Caco-2 (cell line): ENCODE measurements around the gene B3GALT4. TPM values are rescaled to one million over a fixed set of nuclear protein-coding genes. Genes with fewer than 3 reads are reported as not detected.

Experiments used
- BruUV-seq: library from RNA; stranded (reverse); fragments of 400-500 nt; replicated peaks from 2 replicates; lab custom pipeline; 2021; lab: Mats Ljungman, UMichigan
- CTCF ChIA-PET: fragments of 300-600 bp; sonication (Branson Sonifier 250); formaldehyde crosslinking; loops from one replicate; lab custom pipeline; 2022; ENCODE audit warnings: antibody characterized with exemption; lab: Charles Lee
- POLR2A ChIA-PET: fragments of 300-600 bp; sonication (Branson Sonifier 250); formaldehyde crosslinking; loops from one replicate; lab custom pipeline; 2022; ENCODE audit warnings: antibody characterized with exemption; lab: Charles Lee
- DNase-seq, 2 experiments: peaks; one replicate each; pipeline versions ENCODE4 v3.0.0 to v3.0.0-alpha.2; 2020 to 2022
- H3K27me3 ChIP-seq: replicated peaks from 2 replicates; pipeline ENCODE4 v1.6.0; 2011; ENCODE audit warnings: low read length; ENCODE audit not compliant: control insufficient read depth, insufficient read depth
- H3K36me3 ChIP-seq: 2 replicates; pipeline ENCODE4 v1.5.1; 2011; ENCODE audit warnings: low read length; ENCODE audit not compliant: control insufficient read depth, insufficient read depth
- H3K4me1 ChIP-seq: fragments of 250-450 bp; sonication (Bioruptor Pico); 2 replicates; pipeline ENCODE4 v1.5.1; 2020; ENCODE audit warnings: mild to moderate bottlenecking
- H3K4me3 ChIP-seq: 2 replicates; pipeline ENCODE4 v1.5.1; 2011; ENCODE audit warnings: low read depth, mild to moderate bottlenecking, control low read depth, low read length
- H3K9me3 ChIP-seq: fragments of 250-450 bp; sonication (Bioruptor Pico); 2 replicates; pipeline ENCODE4 v1.5.1; 2020; ENCODE audit warnings: mild to moderate bottlenecking, moderate library complexity
- H3K27ac Mint-ChIP-seq: one replicate; pipeline ENCODE4 v1.8.0; 2022; ENCODE audit warnings: mixed read lengths; ENCODE audit not compliant: unreplicated experiment
- H3K27me3 Mint-ChIP-seq: one replicate; pipeline ENCODE4 v1.8.0; 2022; ENCODE audit warnings: mixed read lengths; ENCODE audit not compliant: insufficient read depth, unreplicated experiment
- H3K36me3 Mint-ChIP-seq: one replicate; pipeline ENCODE4 v1.8.0; 2022; ENCODE audit warnings: mild to moderate bottlenecking, mixed read lengths; ENCODE audit not compliant: insufficient read depth, unreplicated experiment
- H3K4me1 Mint-ChIP-seq: one replicate; pipeline ENCODE4 v1.8.0; 2022; ENCODE audit warnings: low read depth, mixed read lengths; ENCODE audit not compliant: unreplicated experiment
- H3K4me3 Mint-ChIP-seq: one replicate; pipeline ENCODE4 v1.8.0; 2022; ENCODE audit warnings: mild to moderate bottlenecking, moderate library complexity, mixed read lengths; ENCODE audit not compliant: unreplicated experiment
- H3K9me3 Mint-ChIP-seq: one replicate; pipeline ENCODE4 v1.8.0; 2022; ENCODE audit warnings: mixed read lengths; ENCODE audit not compliant: unreplicated experiment
- CTCF ChIP-seq, 2 experiments: fragments of 200-600 bp in 1 of 2; IDR thresholded peaks; 1 replicate in 1 of 2; 2 replicates in 1 of 2; pipeline versions ENCODE4 v1.5.1 to v1.8.0; 2011 to 2022; ENCODE audit warnings: antibody characterized with exemption in 1 of 2, control low read depth in 1 of 2, inconsistent platforms in 1 of 2, low read depth in 1 of 2, low read length in 1 of 2, mild to moderate bottlenecking in 1 of 2, moderate library complexity in 1 of 2; ENCODE audit not compliant: insufficient read depth in 1 of 2, severe bottlenecking in 1 of 2, unreplicated experiment in 1 of 2
- intact Hi-C: fragments of 100-400 bp; cut with micrococcal nuclease; formaldehyde crosslinking; loops from one replicate; pipeline ENCODE4 v1.10.0; 2022; ENCODE audit not compliant: unreplicated experiment
- total RNA-seq: library from RNA; stranded (reverse); gene quantifications from 2 replicates; pipeline ENCODE4 v1.2.3, GENCODE V29; 2022

The B3GALT4 gene
- total RNA-seq, 1 experiment from 2014 or later = 0.34 TPM

- POLR2A ChIA-PET = interaction anchor here (0.5 to 2.7 kb wide), 5 partner anchors 22 to 277 kb away, joined by 3 to 18 read pairs (median 11); partner anchors contain the start of genes PFDN6, RING1, RPS18 and VPS52
- peak overlapping the region; percentile 49 for H3K4me3 ChIP-seq
- Mint-ChIP-seq H3K4me1 (peaks cover 10% of the 10 kb centered on the region), H3K4me3 (peak overlapping the region; percentile 85), H3K27ac (peak overlapping the region; percentile 75), H3K9me3 (no peaks in the 10 kb centered on the region), H3K36me3 (peaks cover 27% of the 10 kb centered on the region), H3K27me3 (no peaks in the 10 kb centered on the region)
- CTCF ChIA-PET = interaction anchor here (0.6 to 2.1 kb wide), 14 partner anchors 13 to 1090 kb away, joined by 3 to 15 read pairs (median 4); partner anchors contain the start of genes HSD17B8, RING1, RPS18 and VPS52
- no peaks in the 10 kb centered on the region for H3K27me3 ChIP-seq
- no peaks in the 10 kb centered on the region for H3K9me3 ChIP-seq
- no TSS peak for BruUV-seq
- H3K4me1 ChIP-seq = peaks cover 5% of the 10 kb centered on the region; the same call in 1 of the 2 replicates
- peak in 1 of 2 experiments; percentile 3 for TF ChIP-seq CTCF (IDR thresholded peaks at IDR 0.05; ENCODE audit: insufficient read depth in 1 of 2, low read depth in 1 of 2, low read length in 1 of 2, severe bottlenecking in 1 of 2, unreplicated experiment in 1 of 2)
- H3K36me3 ChIP-seq = no peaks in the 10 kb centered on the region; the same call in 1 of the 2 replicates
- intact Hi-C loops = loop anchor here (1.0 to 2.0 kb wide), 6 partner anchors 22 to 355 kb away; partner anchors contain the start of gene VPS52
- DNase-seq = peak; percentile 96 to 98
These were observed 27.8 kb upstream of the B3GALT4 start for GRCh38 chr6:33248932-33249731.

GRCh38 chr6:33249732-33250630 is 26.9 kb upstream of the B3GALT4 start:
- no peak for TF ChIP-seq CTCF (IDR thresholded peaks at IDR 0.05; ENCODE audit: insufficient read depth in 1 of 2, low read depth in 1 of 2, low read length in 1 of 2, severe bottlenecking in 1 of 2, unreplicated experiment in 1 of 2)
- CTCF ChIA-PET = interaction anchor here (0.6 to 2.1 kb wide), 8 partner anchors 12 to 356 kb away, joined by 3 to 15 read pairs (median 4); partner anchors contain the start of genes RING1, RPS18 and VPS52
- Histone ChIP-seq H3K4me3 (peak overlapping the region; percentile 49), H3K27me3 (no peaks in the 10 kb centered on the region), H3K36me3 (no peaks in the 10 kb centered on the region; the same call in 1 of the 2 replicates), H3K9me3 (no peaks in the 10 kb centered on the region), H3K4me1 (peaks cover 5% of the 10 kb centered on the region; the same call in 1 of the 2 replicates)
- Mint-ChIP-seq H3K9me3 (no peaks in the 10 kb centered on the region), H3K27me3 (no peaks in the 10 kb centered on the region), H3K4me1 (peaks cover 10% of the 10 kb centered on the region), H3K4me3 (peak overlapping the region; percentile 85), H3K27ac (peak overlapping the region; percentile 75), H3K36me3 (peaks cover 27% of the 10 kb centered on the region)
- intact Hi-C loops = loop anchor here (1.0 to 2.0 kb wide), 3 partner anchors 21 to 356 kb away; partner anchors contain the start of gene VPS52
- no peak for DNase-seq
- BruUV-seq = TSS peak; percentile 58
- POLR2A ChIA-PET = interaction anchor here (0.5 to 2.7 kb wide), 5 partner anchors 21 to 278 kb away, joined by 3 to 18 read pairs (median 11); partner anchors contain the start of genes PFDN6, RING1, RPS18 and VPS52
